Activated CD4-positive, CD25-positive, alpha-beta regulatory T cell treated with anti-CD3 and anti-CD28 coated beads, Interleukin-2, amount 50 U/mL, for 16 hours (primary cell): Measurements from ENCODE around the gene PCSK5.

ENCODE experiments used
- DNase-seq: peaks from one replicate; pipeline ENCODE4 v3.0.0-alpha.2; 2020; ENCODE audit warnings: low read depth, low spot score

Gene PCSK5

DNA sequence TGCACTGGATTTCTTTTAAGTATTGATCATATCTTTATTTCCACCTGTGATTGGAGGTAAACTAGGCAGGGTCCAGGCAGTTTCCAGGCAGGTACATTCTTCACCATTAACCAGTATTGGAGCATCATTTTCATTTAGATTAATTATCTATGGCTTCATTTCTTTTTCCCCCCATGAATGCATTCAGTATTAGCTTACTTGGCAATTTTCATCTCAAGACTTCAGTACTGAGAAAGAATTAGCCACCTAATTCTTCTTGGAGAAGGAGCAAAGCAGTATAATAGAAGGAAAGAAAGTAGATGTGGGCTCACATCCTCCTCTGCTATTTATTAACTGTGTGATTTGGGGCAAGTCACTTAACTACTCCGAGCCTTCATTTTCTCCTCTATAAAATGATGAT lies 295.0 kb downstream of the PCSK5 start:
- no peak for DNase-seq

DNA sequence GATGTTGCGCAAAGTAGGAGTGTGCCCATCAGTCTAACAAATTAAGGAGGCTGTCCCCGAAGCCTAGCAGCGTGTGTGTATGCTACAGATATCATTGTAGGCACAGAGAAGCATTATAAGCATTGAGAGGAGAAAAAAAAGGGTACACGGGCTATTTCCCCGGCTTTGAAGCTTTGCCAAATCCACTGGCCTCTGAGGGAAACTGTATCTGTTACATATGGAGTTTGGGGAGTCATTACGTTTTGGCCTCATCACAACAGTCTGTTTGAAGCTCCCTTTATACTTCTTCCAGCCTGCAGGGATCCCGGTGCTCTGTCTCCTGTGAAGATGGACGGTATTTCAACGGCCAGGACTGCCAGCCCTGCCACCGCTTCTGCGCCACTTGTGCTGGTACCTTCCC lies 297.8 kb downstream of the PCSK5 start:
- DNase-seq: no peak

DNA sequence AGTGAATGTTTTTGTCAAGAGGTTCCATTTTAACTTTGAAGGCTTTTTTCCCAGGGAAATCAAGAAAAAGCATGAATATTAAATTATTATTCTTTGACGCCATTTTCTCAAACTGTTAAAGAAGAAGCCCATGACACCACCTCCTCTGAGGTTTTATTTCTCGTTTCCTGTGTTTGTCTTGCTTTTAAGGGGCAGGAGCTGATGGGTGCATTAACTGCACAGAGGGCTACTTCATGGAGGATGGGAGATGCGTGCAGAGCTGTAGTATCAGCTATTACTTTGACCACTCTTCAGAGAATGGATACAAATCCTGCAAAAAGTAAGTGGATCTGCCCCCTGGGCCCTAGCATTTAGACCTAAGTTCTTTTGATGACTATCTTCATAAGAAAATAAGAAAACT lies 298.4 kb downstream of the PCSK5 start:
- DNase-seq: no peak

DNA sequence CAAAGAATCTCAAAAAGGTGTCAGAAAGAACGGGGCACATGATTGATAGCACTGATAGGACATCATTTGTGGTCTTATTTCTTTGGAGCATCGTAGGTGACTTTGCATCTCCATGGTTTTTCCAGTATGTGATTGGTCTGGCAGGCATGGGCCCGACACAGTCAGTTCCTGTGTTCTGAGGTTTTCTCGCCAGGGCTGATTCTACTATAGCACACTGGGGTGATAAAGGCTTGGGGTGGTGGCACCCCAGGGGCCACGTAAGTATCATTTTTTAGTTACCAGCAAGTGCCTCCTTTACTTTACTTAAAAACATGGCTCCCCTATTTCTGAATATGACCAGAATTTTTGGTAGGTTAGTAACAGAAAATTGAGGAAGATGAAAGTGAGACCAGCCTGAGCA lies 301.0 kb downstream of the PCSK5 start:
- DNase-seq: no peak

DNA sequence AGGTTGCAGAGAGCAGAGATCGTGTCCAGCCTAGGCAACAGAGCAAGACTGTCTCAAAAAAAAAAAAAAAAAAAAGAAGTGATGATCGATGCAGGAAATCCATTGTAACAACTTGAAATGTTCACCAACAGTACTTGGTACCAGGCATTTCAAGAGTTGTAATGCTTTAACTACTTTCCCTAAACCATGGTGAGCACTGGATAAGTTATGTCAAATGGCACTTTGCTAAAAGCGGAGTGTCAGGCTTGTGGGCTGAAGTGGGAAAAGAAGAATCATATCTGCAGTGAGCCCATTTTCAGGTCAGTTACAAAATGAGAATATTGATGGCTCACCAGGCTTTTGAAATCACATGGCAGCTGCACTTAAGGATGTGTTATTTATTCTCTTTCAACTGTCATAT lies 301.5 kb downstream of the PCSK5 start:
- DNase-seq: no peak

DNA sequence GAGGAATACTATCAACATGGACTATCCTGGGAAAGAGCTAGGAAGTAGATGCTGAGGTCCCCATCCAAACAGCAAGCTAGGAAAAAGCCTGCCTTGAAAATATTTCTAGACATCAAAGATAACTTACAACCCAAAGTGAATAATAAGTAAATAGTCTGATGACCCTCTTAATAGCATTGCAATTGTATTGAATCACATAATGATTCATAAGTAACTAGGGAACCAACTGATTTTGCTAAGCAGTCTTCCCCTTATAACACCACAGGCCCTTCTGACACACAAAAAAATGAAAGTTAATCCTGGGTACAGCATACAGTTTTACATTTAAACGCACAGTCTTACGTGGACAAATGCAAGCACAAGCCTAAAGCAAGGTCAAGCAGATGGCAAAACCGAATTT lies 304.4 kb downstream of the PCSK5 start:
- DNase-seq: no peak

DNA sequence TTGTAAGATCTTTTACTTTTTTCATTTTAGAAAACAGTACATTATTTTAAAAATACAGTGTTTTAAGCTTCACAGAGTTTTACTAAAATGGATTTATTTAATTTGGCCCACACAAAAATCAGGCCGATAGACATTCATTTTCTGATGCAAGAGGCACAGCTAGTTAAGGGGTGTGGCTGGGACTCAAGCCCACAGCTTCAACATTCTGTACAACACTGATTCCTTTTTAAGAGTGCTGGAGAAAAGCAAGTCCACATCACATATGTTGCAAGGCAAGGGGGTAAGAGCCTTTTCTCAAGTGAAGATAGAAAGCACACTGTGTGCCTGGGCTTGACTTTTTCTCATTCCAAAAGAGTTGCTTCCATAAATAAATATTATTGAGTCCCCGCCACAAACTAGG lies 307.9 kb downstream of the PCSK5 start:
- no peak for DNase-seq

DNA sequence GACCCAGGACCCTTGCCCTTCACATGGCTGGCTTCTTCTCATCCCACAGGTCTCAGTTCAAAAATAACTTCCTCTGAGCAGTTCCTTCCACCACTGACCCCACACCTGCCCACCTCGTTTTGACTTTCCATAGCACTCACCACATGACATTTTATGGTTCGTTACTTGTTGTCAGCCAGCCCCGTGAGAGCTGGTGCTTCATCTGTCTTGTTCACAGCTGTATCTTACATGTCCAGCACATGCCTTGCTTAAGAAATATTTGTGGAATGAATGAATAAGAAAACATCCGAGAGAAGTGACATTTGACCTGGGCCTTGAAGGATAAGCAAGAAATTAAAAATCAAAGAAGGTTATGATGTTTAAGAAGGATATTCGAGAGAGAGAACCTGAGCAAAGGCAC lies 309.8 kb downstream of the PCSK5 start:
- no peak for DNase-seq

DNA sequence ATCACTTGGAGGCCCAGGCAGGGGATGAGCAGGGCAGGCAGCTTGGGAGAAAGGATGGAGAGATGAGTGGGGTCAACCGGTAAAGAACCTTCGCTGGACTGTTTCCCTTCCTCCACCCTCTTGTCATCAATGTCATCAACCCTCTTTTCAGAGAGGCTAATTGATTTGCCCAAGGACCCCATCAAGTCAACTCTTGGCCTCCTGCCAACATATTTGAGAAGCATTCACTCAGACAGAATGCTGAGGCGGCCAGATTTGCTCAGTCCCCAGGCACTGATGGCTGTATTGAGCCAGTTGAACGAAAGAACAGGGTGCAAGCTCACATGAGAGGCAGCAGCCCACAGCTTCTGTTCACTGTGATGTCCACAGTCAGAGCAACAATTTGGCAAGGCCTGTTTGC lies 310.3 kb downstream of the PCSK5 start:
- DNase-seq: no peak

DNA sequence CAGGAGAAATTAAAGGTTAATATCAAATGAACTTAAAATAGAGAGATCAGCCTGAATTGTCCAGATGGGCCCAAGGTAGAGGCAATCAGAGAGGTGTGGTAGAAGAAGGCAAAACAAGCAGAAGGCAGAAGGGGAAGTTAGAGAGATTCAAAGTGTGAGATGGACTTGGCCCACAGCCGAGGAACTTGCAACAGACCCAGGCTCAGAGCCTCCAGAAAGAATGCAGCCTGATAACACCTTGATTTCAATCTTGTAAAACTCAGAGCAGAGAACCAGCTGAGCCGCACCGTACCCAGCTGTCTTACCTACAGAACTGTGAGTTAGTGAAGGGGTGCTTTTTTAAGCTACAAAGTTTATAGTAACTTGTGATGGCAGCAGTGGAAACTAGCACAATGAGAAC lies 312.9 kb downstream of the PCSK5 start:
- no peak for DNase-seq

DNA sequence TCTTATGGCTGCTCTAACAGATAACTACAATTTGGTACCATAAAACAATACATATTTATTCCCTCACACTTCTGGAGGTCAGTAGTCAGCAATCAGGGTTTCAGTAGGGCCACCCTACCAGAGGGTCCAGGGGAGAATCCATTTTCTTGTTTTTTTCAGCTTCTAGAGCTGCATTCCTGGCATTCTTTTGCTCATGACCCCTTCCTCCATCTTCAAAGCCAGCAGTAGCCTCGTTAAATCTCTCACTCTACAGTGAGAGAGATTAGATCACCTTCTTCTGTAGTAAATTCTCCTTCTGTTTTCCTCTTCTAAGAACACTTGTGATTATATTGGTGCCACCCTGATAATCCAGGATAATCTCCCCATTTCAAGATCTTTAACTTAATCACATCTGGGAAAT lies 316.3 kb downstream of the PCSK5 start:
- DNase-seq: no peak

DNA sequence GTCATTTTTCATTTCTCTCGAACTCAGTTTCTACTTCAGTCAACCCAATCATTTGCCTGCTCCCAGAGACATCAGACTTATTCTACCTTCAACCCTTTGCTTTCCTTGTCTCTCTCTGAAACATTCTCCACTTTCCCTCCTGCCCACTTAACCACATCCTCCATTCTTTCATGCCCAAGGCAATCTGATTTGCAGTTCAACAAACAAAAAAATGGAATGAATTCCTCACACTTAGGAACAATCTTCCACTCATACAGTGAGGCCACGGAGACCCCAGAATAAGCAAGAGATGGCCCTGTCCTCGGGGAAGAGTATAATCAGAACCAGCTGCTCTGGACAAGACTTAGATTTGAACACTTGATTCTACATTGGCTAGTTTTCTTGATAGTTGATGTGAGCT lies 323.3 kb downstream of the PCSK5 start:
- no peak for DNase-seq

DNA sequence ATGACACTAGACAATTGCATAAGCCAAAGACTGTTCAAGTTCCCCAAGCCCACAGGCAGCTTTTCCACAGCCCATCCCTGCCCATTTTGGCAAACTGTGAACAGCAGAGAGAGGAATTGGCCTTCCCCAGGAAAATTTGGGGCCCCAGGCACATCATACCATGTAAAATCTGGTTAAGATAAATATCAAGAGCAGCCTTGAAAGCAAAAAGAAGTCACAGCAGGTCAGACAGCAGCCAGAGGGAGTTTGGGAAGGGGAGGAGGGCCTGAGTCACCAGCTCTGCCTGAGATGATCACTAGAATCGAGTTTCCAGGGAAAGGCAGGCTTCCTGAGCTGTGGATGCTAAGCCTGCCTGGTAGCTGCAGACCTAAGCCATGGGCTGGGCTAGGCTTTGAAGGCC lies 324.6 kb downstream of the PCSK5 start:
- no peak for DNase-seq

DNA sequence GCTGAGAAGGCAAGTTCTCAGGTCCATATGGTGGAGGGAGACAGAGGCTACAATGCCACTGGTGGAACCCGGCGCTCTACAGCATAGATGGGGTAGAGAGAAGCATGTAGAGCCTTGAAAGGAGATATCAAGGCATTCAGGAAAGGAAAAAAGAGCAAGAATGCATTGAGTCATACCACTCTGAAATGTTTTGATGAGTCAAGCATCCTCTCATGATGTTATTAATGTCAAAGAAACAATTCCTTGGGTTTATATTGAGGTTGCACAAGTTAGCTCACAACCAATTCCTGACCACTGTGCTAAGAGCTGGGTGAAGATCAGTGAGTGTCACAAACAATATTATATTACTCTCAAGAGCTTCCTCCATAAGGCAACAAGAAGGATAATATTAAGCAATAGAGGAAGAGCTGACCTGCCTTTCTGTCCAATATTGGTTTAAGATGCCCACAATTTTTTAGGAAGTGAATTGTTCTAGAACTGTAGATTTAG lies 325.7 kb downstream of the PCSK5 start:
- no peak for DNase-seq

DNA sequence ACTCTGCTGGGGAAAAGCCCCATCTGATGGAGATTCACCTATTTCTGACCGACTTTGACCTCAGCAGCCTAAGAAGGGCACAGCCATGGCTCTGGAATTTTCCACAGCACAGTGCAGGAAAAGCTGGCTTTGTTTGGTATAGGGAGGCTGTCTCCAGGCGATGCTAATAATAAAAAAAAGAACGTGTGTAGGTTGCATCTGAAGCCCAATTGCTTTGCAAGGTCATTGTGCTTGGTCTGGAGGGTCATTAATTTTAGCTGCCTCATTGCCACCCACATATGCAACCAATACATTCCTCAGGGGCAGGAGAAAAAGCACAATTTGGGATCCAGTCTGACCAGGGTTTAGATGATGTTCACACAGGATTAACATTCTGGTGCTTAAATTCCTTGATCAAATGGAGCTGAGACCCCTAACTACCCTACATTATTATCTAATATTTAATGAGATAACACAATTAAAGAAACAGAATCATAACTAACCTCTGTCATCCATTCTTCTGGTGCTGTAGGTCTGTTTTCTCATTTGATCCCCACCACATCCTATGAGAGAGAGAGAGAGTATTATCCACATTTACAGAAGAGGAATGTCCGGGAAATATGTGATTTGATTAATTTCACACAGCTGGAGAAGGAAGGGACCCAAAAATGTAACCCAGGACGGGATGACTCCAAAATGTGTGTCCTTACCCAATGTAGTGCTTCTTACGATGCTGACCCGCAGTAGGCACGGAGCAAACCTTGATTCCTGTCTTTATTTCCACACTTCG lies 327.8 kb downstream of the PCSK5 start:
- DNase-seq: no peak

DNA sequence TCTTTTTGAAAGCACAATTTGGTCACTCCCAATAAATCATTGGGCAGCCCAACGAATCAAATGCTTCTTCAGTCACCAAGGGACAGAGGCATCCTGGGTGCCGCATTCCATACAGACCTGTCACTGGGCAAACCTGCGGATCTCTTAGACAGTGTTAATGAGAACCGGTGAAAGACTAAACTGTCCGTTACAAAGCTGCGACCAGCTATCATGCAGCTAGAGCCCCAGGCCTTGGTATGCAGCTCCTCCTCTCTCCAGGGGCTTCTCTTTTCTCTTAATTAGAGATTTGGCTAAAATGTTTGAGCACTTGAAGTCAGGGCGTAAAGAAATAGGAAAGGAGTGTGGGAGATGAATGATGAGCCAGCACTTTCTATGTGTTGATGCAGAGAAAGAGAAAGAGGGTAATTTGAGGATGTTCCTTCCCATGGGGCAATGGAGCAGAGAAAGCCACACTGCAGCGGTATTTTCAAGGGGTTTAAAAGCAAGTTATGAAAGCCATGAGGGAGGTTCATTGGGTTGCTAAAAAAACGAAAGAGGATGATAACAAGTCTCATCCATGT lies 328.5 kb downstream of the PCSK5 start:
- DNase-seq: no peak

DNA sequence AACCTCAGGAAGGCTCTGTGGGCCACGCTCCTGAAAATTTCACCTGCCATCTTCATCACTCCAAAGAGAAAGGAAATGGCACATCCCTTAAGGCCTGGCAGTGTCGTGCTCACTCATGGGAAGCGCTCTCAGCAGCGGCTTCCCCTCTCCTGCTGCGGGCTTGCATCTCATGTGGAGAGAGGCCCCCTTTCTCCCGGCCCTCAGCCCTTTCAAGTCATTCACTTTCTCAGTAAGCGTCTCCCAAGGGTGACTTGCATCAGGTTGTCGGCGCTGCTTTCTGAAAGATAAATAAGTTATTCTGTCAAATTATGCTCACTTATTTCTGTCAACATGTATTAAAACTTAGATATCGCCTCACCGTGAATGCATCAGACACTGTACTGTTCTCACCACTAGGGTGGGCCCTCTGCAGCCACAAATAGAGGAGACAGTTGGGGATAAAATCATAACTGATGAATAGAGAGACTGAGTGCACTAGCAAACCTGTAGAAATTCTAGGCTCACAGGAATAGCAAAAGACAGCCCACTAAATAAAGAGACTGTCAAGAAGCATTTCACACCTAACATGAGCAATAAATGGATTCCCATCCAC lies 329.2 kb downstream of the PCSK5 start:
- DNase-seq: no peak

DNA sequence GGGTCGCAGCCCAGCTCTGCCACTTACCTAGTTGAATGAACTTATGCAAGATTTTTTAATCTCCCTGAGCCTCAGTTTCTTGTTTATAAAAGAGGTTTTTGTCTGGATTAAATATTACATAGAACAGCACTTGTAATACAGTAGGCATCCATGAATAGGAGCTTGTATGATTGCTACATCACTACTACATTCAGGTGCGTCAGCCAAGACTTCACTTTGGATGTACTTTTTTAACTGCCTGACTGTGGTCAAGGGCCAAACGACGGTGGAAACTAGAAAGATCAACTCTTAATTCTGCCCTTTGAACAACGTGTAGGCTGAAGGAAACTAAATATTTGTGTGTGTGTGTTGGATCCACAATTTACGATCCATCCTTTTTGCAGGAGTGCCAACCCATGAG lies 330.9 kb downstream of the PCSK5 start:
- DNase-seq: no peak

DNA sequence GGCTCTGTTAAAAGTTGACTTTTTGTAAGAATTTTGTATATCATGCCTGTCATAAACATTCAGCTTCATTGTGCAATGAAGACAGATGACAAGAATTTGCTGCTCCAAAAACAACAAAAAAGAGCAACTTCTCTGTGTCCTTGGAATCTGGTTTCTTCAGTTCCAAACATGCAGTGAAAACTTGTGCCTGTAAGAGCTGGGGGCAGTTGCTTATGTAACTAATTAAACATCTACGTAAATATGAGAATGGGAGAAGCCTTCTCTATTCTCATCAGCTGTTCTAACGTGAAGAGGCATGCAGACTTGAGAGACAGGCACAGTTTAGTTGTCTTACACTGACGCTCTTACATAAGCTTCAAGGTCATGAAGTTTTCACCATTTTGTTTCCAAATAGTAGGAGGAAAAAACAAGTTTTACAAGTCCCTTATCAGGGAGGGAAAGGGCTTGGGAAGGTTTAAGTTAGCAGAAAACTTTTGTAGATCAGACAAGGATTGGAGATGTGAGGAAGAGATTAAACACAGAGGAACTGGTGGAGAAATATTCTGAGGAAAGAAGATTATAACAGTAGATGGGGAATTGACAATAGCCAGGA lies 333.4 kb downstream of the PCSK5 start:
- DNase-seq: no peak

DNA sequence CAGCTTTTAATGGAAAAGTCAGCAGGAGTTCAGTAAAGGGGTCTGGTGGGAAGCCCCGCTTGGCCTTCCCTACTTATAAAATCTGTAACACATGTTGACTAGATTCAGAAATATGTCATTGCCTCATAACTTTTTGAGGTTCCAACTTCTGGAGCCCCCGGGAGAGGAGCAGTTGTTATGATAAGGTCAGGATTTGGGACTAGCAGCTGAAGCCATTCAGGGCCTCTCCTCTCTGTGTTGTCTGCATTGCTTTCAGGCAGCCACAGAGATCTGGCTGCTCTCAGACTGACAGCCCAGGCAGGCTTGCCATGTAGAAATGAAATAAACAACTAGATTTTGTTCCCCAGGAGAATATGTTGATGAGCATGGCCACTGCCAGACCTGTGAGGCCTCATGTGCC lies 336.7 kb downstream of the PCSK5 start:
- no peak for DNase-seq

DNA sequence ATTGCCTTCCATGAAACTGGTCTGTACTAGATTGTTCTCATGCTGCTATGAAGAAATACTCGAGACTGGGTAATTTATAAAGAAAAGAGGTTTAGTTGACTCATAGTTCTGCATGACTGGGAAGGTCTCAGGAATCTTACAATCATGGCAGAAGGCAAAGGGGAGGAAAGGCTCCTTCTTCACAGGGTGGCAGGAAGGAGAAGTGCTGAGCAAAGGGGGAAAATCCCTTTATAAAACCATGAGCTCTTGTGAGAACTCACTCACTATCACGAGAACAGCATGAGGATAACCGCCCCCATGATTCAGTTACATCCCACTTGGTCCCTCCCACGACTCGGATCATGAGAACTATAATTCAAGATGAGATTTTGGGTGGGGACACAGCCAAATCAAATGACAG lies 340.5 kb downstream of the PCSK5 start:
- DNase-seq: no peak

DNA sequence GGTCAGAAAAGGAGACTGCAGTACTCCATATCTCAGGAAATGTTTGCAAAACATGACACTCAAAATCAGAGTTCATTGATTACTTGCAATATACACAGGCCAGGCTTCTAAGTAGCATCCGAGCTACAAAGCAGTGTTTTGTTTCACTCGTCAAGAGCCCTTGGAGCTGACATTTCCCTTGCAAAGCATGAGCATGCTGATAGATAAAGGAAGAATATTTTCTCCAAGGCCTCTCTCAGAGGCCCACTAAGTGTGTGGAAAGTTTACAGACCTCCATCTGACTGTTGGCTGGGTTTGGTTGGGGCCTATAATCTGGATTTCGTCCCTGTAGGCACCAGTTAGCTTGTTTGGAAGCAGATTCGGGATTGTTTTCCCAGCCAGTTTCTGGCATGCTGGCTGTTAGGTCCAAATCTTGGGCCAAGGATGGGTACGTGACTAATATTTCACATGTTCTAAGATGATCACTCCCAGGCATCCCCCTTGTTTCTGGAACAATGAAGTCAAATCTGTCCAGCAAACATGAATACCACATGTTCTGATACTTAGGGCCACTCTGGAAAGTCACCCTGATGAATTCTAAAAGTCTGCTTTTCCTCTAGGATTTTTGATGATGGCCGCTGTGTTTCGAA lies 342.5 kb downstream of the PCSK5 start:
- DNase-seq: no peak
